ENCODE data around the gene NR1D1. TPM values are rescaled to one million over a fixed set of nuclear protein-coding genes. Genes with fewer than 3 reads are reported as not detected.
A peak's percentile ranks its signal among the peaks of the same experiment; 100 is the strongest.

The NR1D1 gene
- total and polyA plus RNA-seq, 2 of the 13 experiments (the other 11 are each of a cell fraction or from before 2014, with no cell fraction given): 2.1 to 2.7 TPM

GRCh38 chr17:40104594-40105486 lies 4.5 kb upstream of the NR1D1 start (continued):
- TF ChIP-seq HOXA7 (CRISPR knock-in tag; IDR thresholded peaks at IDR 0.05): no peak

- POLR2A ChIA-PET: interaction anchor here (1.3 to 8.1 kb wide), 7 partner anchors 8 to 49 kb away, joined by 3 to 568 read pairs (median 8); partner anchors contain the start of genes CASC3, MED24 and MSL1
- Histone ChIP-seq H3K4me1 (ENCODE audit: insufficient read depth, low read length) (peaks cover 96% of the 10 kb centered on the region), H3K9me3 (ENCODE audit: low read length) (no peaks in the 10 kb centered on the region), H3K27me3 (ENCODE audit: control insufficient read depth in 1 of 2, insufficient read depth in 2 of 2, low read length in 2 of 2) (peaks cover 0 to 9% of the 10 kb centered on the region in 2 experiments; a peak in 1 of 5 replicates), H3K36me3 (replicated peaks in 1 of 2; ENCODE audit: control insufficient read depth in 1 of 2, insufficient read depth in 2 of 2, low read length in 2 of 2) (no peaks in the 10 kb centered on the region), H2AFZ (ENCODE audit: low read length) (no peak overlapping the region), H3K9ac (ENCODE audit: insufficient read depth, low read depth, low read length) (peak overlapping the region; percentile 42; the same call in 1 of the 2 replicates), H3K27ac (ENCODE audit: extremely low read length, insufficient read depth, low read length) (peak overlapping the region; percentile 16), H4K20me1 (ENCODE audit: insufficient read depth, low read length) (no peaks in the 10 kb centered on the region), H3K4me3 (replicated peaks in 1 of 3; ENCODE audit: insufficient read depth in 1 of 3, low read depth in 2 of 3, low read length in 3 of 3) (0 out of 6 replicates have a peak overlapping the region, but pooled peaks of 1 of the 3 experiments have one; percentile 47), H3K79me2 (ENCODE audit: insufficient read depth, low read length) (peaks cover 9% of the 10 kb centered on the region), H3K4me2 (ENCODE audit: low read depth, low read length) (peak overlapping the region; percentile 66)
- in situ Hi-C loops (cut with HindIII; ENCODE audit: extremely low pct_ligation_motif_present, low pct_unique_long_range_greater_than_20kb) (no loop called here), intact Hi-C loops (cut with micrococcal nuclease; ENCODE audit: unreplicated experiment) (loop anchor here (10.0 kb wide), 1 partner anchor 179 kb away; the partner anchor contains the start of genes LRRC3C and ORMDL3)
- WGBS (ENCODE audit: low lambda C conversion rate): 0% methylated on average over 2 of the region's 2 CpGs
- BruUV-seq (replicated peaks): no TSS peak
- TF ChIP-seq, protein P1, sequence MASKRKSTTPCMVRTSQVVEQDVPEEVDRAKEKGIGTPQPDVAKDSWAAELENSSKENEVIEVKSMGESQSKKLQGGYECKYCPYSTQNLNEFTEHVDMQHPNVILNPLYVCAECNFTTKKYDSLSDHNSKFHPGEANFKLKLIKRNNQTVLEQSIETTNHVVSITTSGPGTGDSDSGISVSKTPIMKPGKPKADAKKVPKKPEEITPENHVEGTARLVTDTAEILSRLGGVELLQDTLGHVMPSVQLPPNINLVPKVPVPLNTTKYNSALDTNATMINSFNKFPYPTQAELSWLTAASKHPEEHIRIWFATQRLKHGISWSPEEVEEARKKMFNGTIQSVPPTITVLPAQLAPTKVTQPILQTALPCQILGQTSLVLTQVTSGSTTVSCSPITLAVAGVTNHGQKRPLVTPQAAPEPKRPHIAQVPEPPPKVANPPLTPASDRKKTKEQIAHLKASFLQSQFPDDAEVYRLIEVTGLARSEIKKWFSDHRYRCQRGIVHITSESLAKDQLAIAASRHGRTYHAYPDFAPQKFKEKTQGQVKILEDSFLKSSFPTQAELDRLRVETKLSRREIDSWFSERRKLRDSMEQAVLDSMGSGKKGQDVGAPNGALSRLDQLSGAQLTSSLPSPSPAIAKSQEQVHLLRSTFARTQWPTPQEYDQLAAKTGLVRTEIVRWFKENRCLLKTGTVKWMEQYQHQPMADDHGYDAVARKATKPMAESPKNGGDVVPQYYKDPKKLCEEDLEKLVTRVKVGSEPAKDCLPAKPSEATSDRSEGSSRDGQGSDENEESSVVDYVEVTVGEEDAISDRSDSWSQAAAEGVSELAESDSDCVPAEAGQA (IDR thresholded peaks at IDR 0.05; ENCODE audit: low read depth): no peak
- TF ChIP-seq, protein P1 (CRISPR knock-in tag; IDR thresholded peaks at IDR 0.05; ENCODE audit: borderline replicate concordance): no peak
- no peak for TF ChIP-seq ADNP (CRISPR knock-in tag; IDR thresholded peaks at IDR 0.05)
- 0 out of 2 replicates have a peak, but pooled peaks have one; percentile 33 for TF ChIP-seq ZNF362 (CRISPR knock-in tag; IDR thresholded peaks at IDR 0.05; ENCODE audit: borderline replicate concordance)
- 0 out of 2 replicates have a peak, but pooled peaks have one; percentile 8 for TF ChIP-seq ELF1 (CRISPR knock-in tag; IDR thresholded peaks at IDR 0.05)
- no peak for ATAC-seq
- CTCF ChIA-PET (ENCODE audit: low intra/inter-chr PET ratio, low total read pairs): no interaction called here
- no peak for DNase-seq (ENCODE audit: low spot score)
- no peak for FAIRE-seq
Observed at GRCh38 chr17:40103688-40104087, 3.3 kb upstream of the NR1D1 start.
